Lower leg skin (tissue), 3 donors: ENCODE measurements around the gene DLX4.

Source experiments
- POLR2A ChIP-seq, 2 donors: fragments of 450-650 bp; IDR thresholded peaks; one replicate each; pipeline ENCODE4 v1.6.1; 2016 to 2017; ENCODE audit warnings: antibody characterized with exemption in 2 of 2, mild to moderate bottlenecking in 1 of 2, moderate library complexity in 1 of 2
- TF ChIP-seq, protein P1 (sequence below), 3 donors: fragments of 450-650 bp; IDR thresholded peaks; one replicate each; pipeline ENCODE4 v1.5.1; 2016; ENCODE audit warnings: antibody characterized with exemption in 3 of 3, mild to moderate bottlenecking in 3 of 3, moderate library complexity in 2 of 3

DNA sequence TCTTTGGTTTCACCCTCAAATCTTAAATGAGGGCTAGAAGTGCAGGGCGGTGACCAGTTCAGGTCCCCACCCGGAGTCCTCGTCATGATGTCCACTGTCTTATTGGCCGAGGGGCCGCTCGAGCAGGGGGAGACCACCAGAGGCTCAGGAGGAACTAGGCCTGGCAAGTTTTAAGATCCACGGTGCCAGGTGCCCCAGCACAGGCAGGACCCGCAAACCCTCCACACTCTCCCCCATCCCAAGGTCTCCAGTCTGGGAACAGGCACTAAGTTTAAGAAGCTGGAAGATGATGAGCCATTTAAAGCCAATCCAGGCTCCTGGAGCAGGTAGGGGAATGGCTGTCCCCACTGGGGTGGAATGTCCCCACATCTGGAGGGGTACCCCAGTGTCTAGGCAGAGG, 21.9 kb downstream of the DLX4 start:
- TF ChIP-seq, protein P1, sequence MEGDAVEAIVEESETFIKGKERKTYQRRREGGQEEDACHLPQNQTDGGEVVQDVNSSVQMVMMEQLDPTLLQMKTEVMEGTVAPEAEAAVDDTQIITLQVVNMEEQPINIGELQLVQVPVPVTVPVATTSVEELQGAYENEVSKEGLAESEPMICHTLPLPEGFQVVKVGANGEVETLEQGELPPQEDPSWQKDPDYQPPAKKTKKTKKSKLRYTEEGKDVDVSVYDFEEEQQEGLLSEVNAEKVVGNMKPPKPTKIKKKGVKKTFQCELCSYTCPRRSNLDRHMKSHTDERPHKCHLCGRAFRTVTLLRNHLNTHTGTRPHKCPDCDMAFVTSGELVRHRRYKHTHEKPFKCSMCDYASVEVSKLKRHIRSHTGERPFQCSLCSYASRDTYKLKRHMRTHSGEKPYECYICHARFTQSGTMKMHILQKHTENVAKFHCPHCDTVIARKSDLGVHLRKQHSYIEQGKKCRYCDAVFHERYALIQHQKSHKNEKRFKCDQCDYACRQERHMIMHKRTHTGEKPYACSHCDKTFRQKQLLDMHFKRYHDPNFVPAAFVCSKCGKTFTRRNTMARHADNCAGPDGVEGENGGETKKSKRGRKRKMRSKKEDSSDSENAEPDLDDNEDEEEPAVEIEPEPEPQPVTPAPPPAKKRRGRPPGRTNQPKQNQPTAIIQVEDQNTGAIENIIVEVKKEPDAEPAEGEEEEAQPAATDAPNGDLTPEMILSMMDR (IDR thresholded peaks at IDR 0.05): no peak
- no peak for TF ChIP-seq POLR2A (IDR thresholded peaks at IDR 0.05)
